ENCODE measurements around the gene AIP.

The AIP gene

DNA sequence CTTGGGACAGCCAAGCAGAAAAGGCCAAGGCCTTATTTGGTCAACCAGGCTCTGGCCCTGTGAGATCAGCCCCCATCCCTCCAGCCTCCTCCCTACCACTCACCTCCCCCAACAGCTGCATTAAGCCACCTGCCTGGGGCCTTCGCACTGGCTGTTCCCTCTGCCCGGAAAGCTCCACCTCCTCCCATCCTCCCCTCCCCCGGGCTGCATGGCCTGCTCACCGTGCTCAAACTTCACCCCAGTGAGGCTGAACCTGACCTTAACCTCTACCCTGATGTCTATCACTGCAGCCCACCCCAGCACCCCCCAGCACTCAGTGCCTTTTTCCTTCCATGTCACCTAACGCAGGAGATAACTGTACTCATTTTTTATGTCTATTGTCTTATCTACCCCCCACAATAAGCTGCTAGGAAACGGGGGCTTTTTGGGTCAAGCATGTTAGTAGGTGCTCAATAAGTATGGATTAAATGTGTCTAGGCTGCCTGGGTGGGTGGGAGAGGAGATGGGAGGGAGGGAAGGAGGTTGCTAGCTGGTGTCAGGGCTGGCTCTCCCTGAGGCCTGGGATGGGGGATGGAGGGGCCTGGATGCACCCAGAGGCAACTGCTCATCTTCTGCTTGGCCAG is 46.3 kb upstream of the AIP start:
- no peak for TF ChIP-seq CTCF (IDR thresholded peaks at IDR 0.05; ENCODE audit: low read depth, low read length)
- Histone ChIP-seq H3K36me3 (peaks cover 76% of the 10 kb centered on the region), H3K9me3 (ENCODE audit: severe bottlenecking) (no peaks in the 10 kb centered on the region), H3K27ac (peak overlapping the region; percentile 25), H3K4me3 (ENCODE audit: low read depth, low read length) (no peak overlapping the region), H3K27me3 (ENCODE audit: insufficient read depth, low read depth, severe bottlenecking) (no peaks in the 10 kb centered on the region)
- DNase-seq = peak; percentile 43

DNA sequence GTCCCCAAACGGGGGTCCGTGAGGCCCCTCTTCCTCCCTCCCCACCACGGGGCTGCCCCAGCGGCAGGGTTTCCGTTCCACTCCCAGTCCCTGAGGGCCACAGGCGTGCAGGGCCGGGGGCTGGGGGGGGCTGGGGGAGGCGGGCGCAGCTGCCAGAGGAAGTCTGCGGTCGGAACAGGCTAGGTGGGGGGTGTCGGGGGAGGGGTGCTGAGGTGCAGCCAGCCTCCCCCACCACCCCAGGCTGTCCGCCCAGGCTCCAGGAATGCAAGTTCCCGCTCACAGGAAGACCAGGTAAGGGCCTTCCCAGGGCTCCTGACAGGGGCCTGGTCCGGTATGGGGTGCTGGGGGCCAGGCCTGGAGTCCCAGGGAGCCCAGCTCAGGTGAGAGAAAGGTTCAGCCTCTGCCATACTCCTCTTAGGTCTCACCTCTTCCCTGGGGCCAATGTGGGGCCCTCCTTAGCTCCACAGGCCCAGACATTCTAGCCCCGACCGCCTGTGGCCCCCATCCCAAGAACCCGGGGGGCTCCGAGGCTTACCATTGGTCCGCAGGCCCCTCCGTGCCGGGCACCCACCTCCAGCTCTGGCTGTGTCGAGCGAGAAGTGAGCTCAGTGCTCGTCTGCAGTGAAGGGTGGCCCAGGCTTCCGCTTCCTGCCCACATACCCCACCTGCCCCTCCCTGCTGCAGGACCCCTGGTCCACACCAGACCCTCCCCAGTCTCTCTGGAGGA is 45.6 kb upstream of the AIP start, which contains the start of gene PTPRCAP:
Gene PTPRCAP, minus strand, starts transcription at position 601 of the 727 bp plus-strand sequence. Its CDS starts 63 bp downstream, at position 538.
- H3K27me3 ChIP-seq (ENCODE audit: insufficient read depth, low read depth, severe bottlenecking) = no peaks in the 10 kb centered on the region
- H3K9me3 ChIP-seq (ENCODE audit: severe bottlenecking) = no peaks in the 10 kb centered on the region
- TF ChIP-seq CTCF (IDR thresholded peaks at IDR 0.05; ENCODE audit: low read depth, low read length) = no peak
- no peak within 1 kb of the TSS for H3K4me3 ChIP-seq (ENCODE audit: low read depth, low read length)
- peak within 1 kb of the TSS; percentile 25 for H3K27ac ChIP-seq
- DNase-seq = no peak
- H3K36me3 ChIP-seq = peaks cover 69% of the 10 kb centered on the region

- H3K4me3 ChIP-seq (ENCODE audit: low read depth, low read length) = no peak overlapping the region
- no peaks in the 10 kb centered on the region for H3K9me3 ChIP-seq (ENCODE audit: severe bottlenecking)
- peaks cover 64% of the 10 kb centered on the region for H3K36me3 ChIP-seq
- DNase-seq = no peak
- no peak overlapping the region for H3K27ac ChIP-seq
- no peaks in the 10 kb centered on the region for H3K27me3 ChIP-seq (ENCODE audit: insufficient read depth, low read depth, severe bottlenecking)
- TF ChIP-seq CTCF (IDR thresholded peaks at IDR 0.05; ENCODE audit: low read depth, low read length) = no peak
Observed at GRCh38 chr11:67437809-67438157, 45.0 kb upstream of the AIP start.

GRCh38 chr11:67438158-67438902 is 44.5 kb upstream of the AIP start:
- H3K9me3 ChIP-seq (ENCODE audit: severe bottlenecking) = no peaks in the 10 kb centered on the region
- DNase-seq = no peak
- H3K36me3 ChIP-seq = peaks cover 58% of the 10 kb centered on the region
- no peak for TF ChIP-seq CTCF (IDR thresholded peaks at IDR 0.05; ENCODE audit: low read depth, low read length)
- H3K27ac ChIP-seq = 0 out of 2 replicates have a peak overlapping the region, but pooled peaks have one; percentile 24
- no peak overlapping the region for H3K4me3 ChIP-seq (ENCODE audit: low read depth, low read length)
- H3K27me3 ChIP-seq (ENCODE audit: insufficient read depth, low read depth, severe bottlenecking) = no peaks in the 10 kb centered on the region

GRCh38 chr11:67439321-67440228 is 43.3 kb upstream of the AIP start:
- peak; percentile 45; the same call in 1 of the 2 replicates for TF ChIP-seq CTCF (IDR thresholded peaks at IDR 0.05; ENCODE audit: low read depth, low read length)
- Histone ChIP-seq H3K27ac (no peak overlapping the region), H3K9me3 (ENCODE audit: severe bottlenecking) (no peaks in the 10 kb centered on the region), H3K4me3 (ENCODE audit: low read depth, low read length) (no peak overlapping the region), H3K36me3 (peaks cover 46% of the 10 kb centered on the region), H3K27me3 (ENCODE audit: insufficient read depth, low read depth, severe bottlenecking) (no peaks in the 10 kb centered on the region)
- peak; percentile 64 for DNase-seq

Data from WERI-Rb-1 (cell line).